ENCODE measurements around the gene FDCSP.

Gene FDCSP

GRCh38 chr4:70183168-70183939 is 42.6 kb upstream of the FDCSP start:
- DNase-seq (ENCODE audit: low read depth): peak; percentile 71
- no peak overlapping the region for H3K4me3 ChIP-seq (ENCODE audit: low read depth, low read length)
- peak; percentile 71 for TF ChIP-seq CTCF (IDR thresholded peaks at IDR 0.05; ENCODE audit: insufficient read depth, low read depth, low read length, missing control alignments)

GRCh38 chr4:70183940-70184246 is 42.0 kb upstream of the FDCSP start:
- no peak overlapping the region for H3K4me3 ChIP-seq (ENCODE audit: low read depth, low read length)
- DNase-seq (ENCODE audit: low read depth): no peak
- TF ChIP-seq CTCF (IDR thresholded peaks at IDR 0.05; ENCODE audit: insufficient read depth, low read depth, low read length, missing control alignments): no peak

GRCh38 chr4:70187216-70187615 is 38.7 kb upstream of the FDCSP start:
- H3K4me3 ChIP-seq (ENCODE audit: low read depth, low read length): no peak overlapping the region
- no peak for DNase-seq (ENCODE audit: low read depth)
- no peak for TF ChIP-seq CTCF (IDR thresholded peaks at IDR 0.05; ENCODE audit: insufficient read depth, low read depth, low read length, missing control alignments)

GRCh38 chr4:70190579-70190978 is 35.3 kb upstream of the FDCSP start:
- DNase-seq (ENCODE audit: low read depth): no peak
- TF ChIP-seq CTCF (IDR thresholded peaks at IDR 0.05; ENCODE audit: insufficient read depth, low read depth, low read length, missing control alignments): no peak
- no peak overlapping the region for H3K4me3 ChIP-seq (ENCODE audit: low read depth, low read length)

- H3K4me3 ChIP-seq (ENCODE audit: low read depth, low read length): no peak overlapping the region
- TF ChIP-seq CTCF (IDR thresholded peaks at IDR 0.05; ENCODE audit: insufficient read depth, low read depth, low read length, missing control alignments): no peak
- DNase-seq (ENCODE audit: low read depth): no peak
These were observed 34.3 kb upstream of the FDCSP start for GRCh38 chr4:70191647-70192046.

GRCh38 chr4:70192895-70193294 is 33.0 kb upstream of the FDCSP start:
- no peak overlapping the region for H3K4me3 ChIP-seq (ENCODE audit: low read depth, low read length)
- TF ChIP-seq CTCF (IDR thresholded peaks at IDR 0.05; ENCODE audit: insufficient read depth, low read depth, low read length, missing control alignments): no peak
- DNase-seq (ENCODE audit: low read depth): no peak

GRCh38 chr4:70195425-70195824 is 30.5 kb upstream of the FDCSP start, which contains the start of gene ODAM:
TSS of gene ODAM (plus strand) at chr4:70195725. CDS start at chr4:70196544, 819 bp downstream.
- no peak within 1 kb of the TSS for H3K4me3 ChIP-seq (ENCODE audit: low read depth, low read length)
- TF ChIP-seq CTCF (IDR thresholded peaks at IDR 0.05; ENCODE audit: insufficient read depth, low read depth, low read length, missing control alignments): no peak
- no peak for DNase-seq (ENCODE audit: low read depth)
